ENCODE results near the gene CLCNKA. TPM values are rescaled to one million over a fixed set of nuclear protein-coding genes. Genes with fewer than 3 reads are reported as not detected.

The CLCNKA gene
- total RNA-seq, 2 donors from 2014 or later = 0.42 TPM; not detected in 1

GRCh38 chr1:16072095-16072494 lies 50.3 kb downstream of the CLCNKA start:
- intact Hi-C loops (cut with DNase I) = no loop called here
- H3K27ac ChIP-seq = no peak overlapping the region
- peaks cover 4% of the 10 kb centered on the region for H3K4me1 ChIP-seq
- DNase-seq = no peak
- no peak overlapping the region for H3K9ac ChIP-seq (ENCODE audit: low read depth in 2 of 2, low read length in 2 of 2)
- peaks cover 4% of the 10 kb centered on the region for H3K27me3 ChIP-seq
- no peak overlapping the region for H3K4me3 ChIP-seq
- TF ChIP-seq CTCF (IDR thresholded peaks at IDR 0.05) = no peak
- H3K36me3 ChIP-seq = no peaks in the 10 kb centered on the region
- no peaks in the 10 kb centered on the region for H3K9me3 ChIP-seq

- peaks cover 4% of the 10 kb centered on the region for H3K4me1 ChIP-seq
- no peak for TF ChIP-seq CTCF (IDR thresholded peaks at IDR 0.05)
- H3K9ac ChIP-seq (ENCODE audit: low read depth in 2 of 2, low read length in 2 of 2) = no peak overlapping the region
- no peaks in the 10 kb centered on the region for H3K9me3 ChIP-seq
- H3K27ac ChIP-seq = no peak overlapping the region
- DNase-seq = no peak
- no peaks in the 10 kb centered on the region for H3K36me3 ChIP-seq
- intact Hi-C loops (cut with DNase I) = no loop called here
- peaks cover 4% of the 10 kb centered on the region for H3K27me3 ChIP-seq
- H3K4me3 ChIP-seq = peak overlapping the region; percentile 34
These were observed 51.0 kb downstream of the CLCNKA start for GRCh38 chr1:16072616-16073484.

GRCh38 chr1:16073490-16074119 lies 51.8 kb downstream of the CLCNKA start, which contains the start of gene FAM131C:
TSS of gene FAM131C (minus strand) at chr1:16073651. CDS start at chr1:16073442, 209 bp downstream.
- no peaks in the 10 kb centered on the region for H3K9me3 ChIP-seq
- no peak for TF ChIP-seq CTCF (IDR thresholded peaks at IDR 0.05)
- intact Hi-C loops (cut with DNase I) = no loop called here
- H3K36me3 ChIP-seq = no peaks in the 10 kb centered on the region
- H3K27me3 ChIP-seq = peaks cover 4% of the 10 kb centered on the region
- DNase-seq = peak; percentile 28
- H3K9ac ChIP-seq (ENCODE audit: low read depth in 2 of 2, low read length in 2 of 2) = peak within 1 kb of the TSS; percentile 39 to 46
- peaks cover 4% of the 10 kb centered on the region for H3K4me1 ChIP-seq
- peak within 1 kb of the TSS; percentile 34 for H3K4me3 ChIP-seq
- H3K27ac ChIP-seq = no peak within 1 kb of the TSS

- Histone ChIP-seq H3K9me3 (no peaks in the 10 kb centered on the region), H3K27me3 (peaks cover 4% of the 10 kb centered on the region), H3K4me3 (no peak overlapping the region), H3K36me3 (no peaks in the 10 kb centered on the region), H3K4me1 (peaks cover 4% of the 10 kb centered on the region), H3K9ac (ENCODE audit: low read depth in 2 of 2, low read length in 2 of 2) (peak overlapping the region in 1 of 2 donors; percentile 39), H3K27ac (no peak overlapping the region)
- DNase-seq = no peak
- intact Hi-C loops (cut with DNase I) = no loop called here
- TF ChIP-seq CTCF (IDR thresholded peaks at IDR 0.05) = no peak
These were observed 52.4 kb downstream of the CLCNKA start for GRCh38 chr1:16074217-16074616.

- no peak overlapping the region for H3K9ac ChIP-seq (ENCODE audit: low read depth in 2 of 2, low read length in 2 of 2)
- H3K36me3 ChIP-seq = no peaks in the 10 kb centered on the region
- TF ChIP-seq CTCF (IDR thresholded peaks at IDR 0.05) = no peak
- intact Hi-C loops (cut with DNase I) = loop anchor here (5.0 kb wide), 1 partner anchor 287 kb away; no protein-coding TSS in a partner anchor
- no peak overlapping the region for H3K27ac ChIP-seq
- no peak for DNase-seq
- peaks cover 4% of the 10 kb centered on the region for H3K4me1 ChIP-seq
- H3K4me3 ChIP-seq = no peak overlapping the region
- no peaks in the 10 kb centered on the region for H3K9me3 ChIP-seq
- peaks cover 4% of the 10 kb centered on the region for H3K27me3 ChIP-seq
These were observed 53.6 kb downstream of the CLCNKA start for GRCh38 chr1:16075337-16076030.

Data from colonic mucosa (tissue), 4 donors.